GM19467 (cell line): ENCODE data around the gene ARHGAP23.
"Not testable (repeated sequence)": the region's sequence is repeated elsewhere in the genome, so short reads cannot be mapped to it uniquely, and the experiment has no call there.

Experiments used
- ATAC-seq: cut with Tn5 transposase; IDR thresholded peaks from one replicate; pipeline ENCODE4 v1.9.1; 2021; ENCODE audit warnings: mild to moderate bottlenecking, moderate library complexity; ENCODE audit not compliant: unreplicated experiment

The ARHGAP23 gene

GRCh38 chr17:38421871-38422827 is 6.1 kb upstream of the ARHGAP23 start:
- ATAC-seq = no peak

- ATAC-seq = no peak
Measured at GRCh38 chr17:38424297-38424972, 3.8 kb upstream of the ARHGAP23 start.

GRCh38 chr17:38425031-38425430 is 3.2 kb upstream of the ARHGAP23 start:
- no peak for ATAC-seq

DNA sequence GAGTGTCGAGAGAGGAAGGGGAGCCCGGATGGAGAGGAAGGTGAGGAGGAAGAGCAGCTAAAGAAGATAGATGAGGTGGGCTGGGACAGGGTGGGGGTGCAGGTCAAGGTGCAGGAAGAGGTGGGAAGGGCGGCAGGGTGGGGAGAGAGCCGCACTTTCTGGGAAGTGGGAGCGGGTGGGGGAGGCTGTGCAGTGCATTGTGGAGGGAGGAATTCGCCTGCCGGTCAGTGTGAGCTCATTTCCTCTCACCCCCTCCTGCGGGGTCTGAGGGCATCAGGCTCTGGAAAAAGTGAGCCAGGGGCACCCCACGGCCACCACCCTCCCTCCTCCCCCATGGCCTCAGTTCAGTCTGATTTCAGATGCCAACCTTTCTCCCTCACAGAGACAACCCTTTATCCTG is 2.5 kb upstream of the ARHGAP23 start:
- ATAC-seq = no peak

DNA sequence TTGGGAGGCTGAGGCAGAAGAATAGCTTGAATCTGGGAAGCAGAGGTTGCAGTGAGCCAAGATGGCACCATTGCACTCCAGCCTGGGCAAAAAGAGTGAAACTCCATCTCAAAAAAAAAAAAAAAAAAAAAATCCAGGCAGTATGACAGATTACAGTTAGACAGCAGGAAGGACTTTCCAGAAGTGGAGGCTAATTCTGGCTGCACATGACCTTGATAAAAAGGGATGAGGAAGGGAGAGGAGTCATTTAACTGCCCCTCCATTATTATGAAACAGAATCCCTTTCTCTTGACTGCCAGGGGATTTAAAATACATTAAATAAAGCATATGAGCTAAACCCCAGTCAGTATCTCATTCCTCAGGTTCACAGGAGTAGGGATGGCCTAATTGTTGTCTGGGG is 1.8 kb upstream of the ARHGAP23 start:
- ATAC-seq = no peak

DNA sequence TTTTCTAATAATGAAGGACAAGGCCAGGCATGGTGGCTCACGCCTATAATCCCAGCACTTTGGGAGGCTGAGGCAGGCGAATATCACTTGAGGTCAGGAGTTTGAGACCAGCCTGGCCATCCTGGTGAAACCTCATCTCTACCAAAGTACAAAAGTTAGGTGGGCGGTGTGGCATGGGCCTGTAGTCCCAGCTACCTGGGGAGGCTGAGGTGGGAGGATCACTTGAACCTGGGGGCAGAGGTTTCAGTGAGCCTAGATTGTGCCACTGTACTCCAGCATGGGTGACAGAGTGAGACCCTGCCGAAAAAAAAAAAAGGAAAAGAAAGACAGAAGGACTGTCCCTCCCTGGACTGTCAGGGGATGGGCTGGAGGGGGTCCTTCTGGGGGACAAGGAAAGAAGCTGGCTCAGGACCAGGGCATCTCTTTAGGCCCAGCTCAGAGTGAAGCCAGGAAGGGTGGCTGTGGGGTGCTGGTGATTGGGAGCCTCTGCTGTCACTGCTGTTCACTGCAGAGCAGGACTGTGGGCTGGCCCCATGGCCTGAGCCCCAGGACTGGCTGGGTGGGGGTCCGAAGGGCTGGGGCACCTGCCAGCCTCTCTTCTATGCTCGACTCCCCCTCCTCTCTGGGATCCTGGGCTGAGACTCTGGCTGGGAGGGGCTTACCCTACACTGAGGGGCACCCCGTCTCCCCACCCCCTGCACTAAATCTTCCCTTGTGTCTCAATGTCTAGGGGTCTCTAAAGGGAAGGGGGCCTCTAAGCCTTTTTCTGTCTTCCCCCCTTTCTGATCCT is 909 bp upstream of the ARHGAP23 start:
- no peak for ATAC-seq

DNA sequence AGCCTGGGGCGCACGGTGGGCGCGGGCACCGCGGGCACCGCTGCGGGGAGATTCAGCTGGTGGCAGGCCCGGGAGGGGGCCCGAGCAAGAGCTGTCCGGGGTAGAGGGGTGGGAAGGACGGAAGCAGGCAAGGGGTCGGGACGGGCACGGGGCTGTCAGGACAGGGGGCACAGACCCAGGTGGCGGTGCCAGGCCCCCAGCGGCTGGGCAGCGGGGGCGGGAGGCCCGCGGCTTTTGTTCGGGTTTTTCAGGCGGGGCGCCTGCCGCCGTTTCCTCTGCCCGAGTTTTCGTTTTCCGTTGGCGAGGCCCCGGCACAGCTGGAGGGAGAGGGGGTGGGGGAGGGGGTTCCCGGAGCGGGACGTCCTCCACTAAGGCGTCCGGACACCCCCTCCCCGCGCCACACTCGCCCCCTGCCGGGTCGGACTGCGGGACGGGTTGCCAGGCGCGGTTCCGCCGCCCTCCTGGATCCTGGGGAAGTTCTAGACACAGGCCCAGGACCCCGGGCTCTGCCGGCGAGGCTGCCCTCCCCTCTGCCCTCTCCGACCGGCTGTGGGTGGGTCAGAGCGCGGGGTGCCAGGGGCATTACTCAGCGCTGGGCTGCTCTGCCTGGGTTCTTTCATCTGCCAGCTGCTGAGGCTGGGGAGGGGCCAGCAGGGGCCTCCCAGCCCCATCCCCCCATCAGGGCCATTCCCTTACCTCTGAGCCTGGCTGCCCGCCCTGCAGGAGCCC is 543 bp downstream of the ARHGAP23 start:
- ATAC-seq = no peak

DNA sequence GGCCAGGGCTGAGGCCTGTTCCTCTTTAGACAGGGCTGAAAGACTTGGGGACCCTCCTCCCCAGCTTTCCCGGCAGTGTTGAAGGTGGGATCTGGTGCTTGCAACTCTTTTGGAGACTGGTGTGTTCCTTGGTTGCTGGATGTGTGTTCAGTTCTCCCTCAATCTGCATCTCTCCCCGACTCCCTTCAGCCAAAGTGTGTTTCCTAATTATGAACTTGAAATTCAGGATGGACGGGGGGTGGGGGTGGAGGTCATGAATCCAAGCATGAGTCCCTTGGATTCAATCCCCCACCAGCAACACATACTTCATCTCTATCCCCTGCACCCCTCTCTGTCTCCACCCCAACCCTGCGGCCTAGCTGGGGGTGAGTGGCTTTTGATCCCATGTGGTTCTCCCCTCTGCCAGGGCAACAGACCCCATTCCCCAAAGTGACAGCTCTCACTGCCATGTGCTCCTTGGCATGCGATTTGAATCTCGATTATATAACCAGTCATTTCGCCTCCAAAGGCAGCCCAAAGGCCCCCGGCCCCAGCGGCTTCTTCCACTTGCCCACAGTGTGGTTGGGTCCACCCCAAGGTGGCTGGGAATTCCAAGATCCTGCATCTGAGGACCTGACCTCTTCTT is 1.3 kb downstream of the ARHGAP23 start:
- ATAC-seq = no peak

DNA sequence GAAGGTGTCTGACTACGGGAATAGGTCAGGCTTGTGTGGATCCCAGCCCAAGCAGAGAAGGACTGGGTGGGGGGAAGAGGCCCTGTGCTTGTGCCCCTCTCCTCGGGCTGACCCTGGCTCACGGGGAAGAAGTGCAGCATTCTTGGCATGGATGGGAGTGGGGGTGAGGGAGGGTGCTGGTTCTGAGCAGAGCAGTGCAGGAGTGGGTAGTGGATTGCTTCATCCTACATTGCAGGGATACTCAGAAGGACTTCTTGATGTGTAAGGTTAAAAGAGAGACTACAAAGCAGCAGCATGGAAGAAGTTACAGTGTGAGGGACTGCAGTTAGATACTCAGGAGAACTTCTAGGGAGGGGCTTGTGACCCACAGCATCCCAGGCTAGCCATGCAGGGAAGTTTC is 2.1 kb downstream of the ARHGAP23 start:
- ATAC-seq = no peak

GRCh38 chr17:38430822-38431221 is 2.6 kb downstream of the ARHGAP23 start:
- no peak for ATAC-seq

- ATAC-seq = no peak
Measured at GRCh38 chr17:38431346-38432145, 3.3 kb downstream of the ARHGAP23 start.

GRCh38 chr17:38434178-38434665 is 6.0 kb downstream of the ARHGAP23 start:
- no peak for ATAC-seq

GRCh38 chr17:38435795-38436194 is 7.5 kb downstream of the ARHGAP23 start:
- no peak for ATAC-seq

GRCh38 chr17:38436386-38436785 is 8.1 kb downstream of the ARHGAP23 start:
- no peak for ATAC-seq

GRCh38 chr17:38437313-38437712 is 9.0 kb downstream of the ARHGAP23 start:
- not testable (repeated sequence) for ATAC-seq

- no peak for ATAC-seq
Measured at GRCh38 chr17:38439436-38439835, 11.2 kb downstream of the ARHGAP23 start.

GRCh38 chr17:38440614-38441397 is 12.5 kb downstream of the ARHGAP23 start:
- ATAC-seq = no peak

- ATAC-seq = no peak
Measured at GRCh38 chr17:38441429-38442061, 13.3 kb downstream of the ARHGAP23 start.
